Stomach (tissue), 9 donors: ENCODE results near the gene ATXN10. TPM values are rescaled to one million over a fixed set of nuclear protein-coding genes. Genes with fewer than 3 reads are reported as not detected.

Experiments used
- DNase-seq, 2 donors: peaks; one replicate each; pipeline versions ENCODE4 v3.0.0 to v3.0.0-alpha.2; 2013 to 2019
- H3K27ac ChIP-seq, 5 donors: fragments of 200-600 bp in 4 of 5; sonication (generic) in 4 of 5; one replicate each; pipeline ENCODE4 v1.5.1; 2013 to 2019; ENCODE audit warnings: mild to moderate bottlenecking in 1 of 5, moderate library complexity in 1 of 5
- H3K27me3 ChIP-seq, 3 donors: fragments of 200-600 bp; sonication (generic); one replicate each; pipeline ENCODE4 v1.5.1; 2017 to 2019; ENCODE audit warnings: mixed run types in 1 of 3
- H3K36me3 ChIP-seq, 4 donors: fragments of 200-600 bp; sonication (generic); 1 replicate in 3 of 4; 2 replicates in 1 of 4; pipeline ENCODE4 v1.5.1; 2016 to 2019
- H3K4me1 ChIP-seq, 4 donors: fragments of 200-600 bp; sonication (generic); one replicate each; pipeline ENCODE4 v1.5.1; 2016 to 2019
- H3K4me3 ChIP-seq, 4 donors: fragments of 200-600 bp; sonication (generic) in 3 of 4; one replicate each; pipeline ENCODE4 v1.5.1; 2016 to 2019; ENCODE audit warnings: mild to moderate bottlenecking in 1 of 4
- H3K9me3 ChIP-seq, 4 donors: fragments of 200-600 bp; sonication (generic); one replicate each; pipeline ENCODE4 v1.5.1; 2016 to 2019
- EP300 ChIP-seq: sonication (generic); formaldehyde crosslinking; IDR thresholded peaks from one replicate; pipeline ENCODE4 v1.6.1; 2017; ENCODE audit warnings: antibody characterized with exemption
- POLR2A ChIP-seq, 4 donors: fragments of 450-650 bp; IDR thresholded peaks; one replicate each; pipeline ENCODE4 v1.6.1; 2016; ENCODE audit warnings: antibody characterized with exemption in 4 of 4, control low read depth in 2 of 4, mild to moderate bottlenecking in 1 of 4, moderate library complexity in 1 of 4
- POLR2AphosphoS5 ChIP-seq, 3 donors: sonication (generic); formaldehyde crosslinking; IDR thresholded peaks; one replicate each; pipeline ENCODE4 v1.6.1; 2016; ENCODE audit warnings: antibody characterized with exemption in 3 of 3
- WGBS, 5 donors: extraction: QIAGEN DNeasy Blood & Tissue Kit in 3 of 5; methylation state at CpG; one replicate each; pipeline versions ENCODE4 v1.1.5 to v1.1.7; 2013 to 2018; 5-methylcytosine and 5-hydroxymethylcytosine counted together
- intact Hi-C: fragments of 100-400 bp; cut with DNase I; formaldehyde crosslinking; loops from one replicate; pipeline ENCODE4 v1.15.1; 2023; ENCODE audit warnings: low total_unique reads
- polyA plus RNA-seq, 3 donors: library from polyadenylated mRNA; stranded (reverse); fragments of 200-250 nt; gene quantifications; one replicate each; pipeline ENCODE4 v1.2.3, GENCODE V29; 2013
- total RNA-seq, 5 donors: library from RNA; depleted of rRNA; stranded (reverse); fragments of >200 nt; gene quantifications; one replicate each; pipeline versions ENCODE4 v1.1.0 to v1.2.3, GENCODE V29; 2014 to 2016
- TF ChIP-seq, protein P1 (sequence below), 7 experiments: fragments of 450-650 bp in 4 of 7; fragments of 200-600 bp in 3 of 7; sonication (generic) in 3 of 7; IDR thresholded peaks; one replicate each; pipeline ENCODE4 v1.5.1; 2016 to 2019; ENCODE audit warnings: antibody characterized with exemption in 7 of 7, control low read depth in 2 of 7, mild to moderate bottlenecking in 1 of 7
- donor health status: healthy with polysubstance abuse.
- donor health status: Bipolar disorder and iron deficiency.
- donor health status: healthy.

Gene ATXN10
- total and polyA plus RNA-seq, 8 donors: 36.5 to 171 (median 89.4) TPM

GRCh38 chr22:45670981-45671782, 452 bp upstream of the ATXN10 start:
- Histone ChIP-seq H3K27ac (peak overlapping the region; percentile 76 to 92 (median 87)), H3K36me3 (no peaks in the 10 kb centered on the region), H3K9me3 (peaks cover 0 to 6% (median 0%) of the 10 kb centered on the region in 4 donors), H3K4me3 (peak overlapping the region; percentile 76 to 83 (median 82)), H3K27me3 (no peaks in the 10 kb centered on the region), H3K4me1 (peaks cover 20 to 45% (median 36%) of the 10 kb centered on the region in 4 donors)
- TF ChIP-seq POLR2A (IDR thresholded peaks at IDR 0.05): no peak
- TF ChIP-seq POLR2AphosphoS5 (IDR thresholded peaks at IDR 0.05): no peak
- TF ChIP-seq, protein P1, sequence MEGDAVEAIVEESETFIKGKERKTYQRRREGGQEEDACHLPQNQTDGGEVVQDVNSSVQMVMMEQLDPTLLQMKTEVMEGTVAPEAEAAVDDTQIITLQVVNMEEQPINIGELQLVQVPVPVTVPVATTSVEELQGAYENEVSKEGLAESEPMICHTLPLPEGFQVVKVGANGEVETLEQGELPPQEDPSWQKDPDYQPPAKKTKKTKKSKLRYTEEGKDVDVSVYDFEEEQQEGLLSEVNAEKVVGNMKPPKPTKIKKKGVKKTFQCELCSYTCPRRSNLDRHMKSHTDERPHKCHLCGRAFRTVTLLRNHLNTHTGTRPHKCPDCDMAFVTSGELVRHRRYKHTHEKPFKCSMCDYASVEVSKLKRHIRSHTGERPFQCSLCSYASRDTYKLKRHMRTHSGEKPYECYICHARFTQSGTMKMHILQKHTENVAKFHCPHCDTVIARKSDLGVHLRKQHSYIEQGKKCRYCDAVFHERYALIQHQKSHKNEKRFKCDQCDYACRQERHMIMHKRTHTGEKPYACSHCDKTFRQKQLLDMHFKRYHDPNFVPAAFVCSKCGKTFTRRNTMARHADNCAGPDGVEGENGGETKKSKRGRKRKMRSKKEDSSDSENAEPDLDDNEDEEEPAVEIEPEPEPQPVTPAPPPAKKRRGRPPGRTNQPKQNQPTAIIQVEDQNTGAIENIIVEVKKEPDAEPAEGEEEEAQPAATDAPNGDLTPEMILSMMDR (IDR thresholded peaks at IDR 0.05): no peak
- no peak for TF ChIP-seq EP300
- DNase-seq: peak in 1 of 2 donors; percentile 45
- 5 to 9% (median 7%) methylated on average over 29 to 32 of the region's 32 CpGs for WGBS, 5 donors
- intact Hi-C loops: no loop called here

- intact Hi-C loops: no loop called here
- H3K27ac ChIP-seq: peak overlapping the region; percentile 76 to 92 (median 87)
Observed at GRCh38 chr22:45672564-45673481, 1.2 kb downstream of the ATXN10 start.

GRCh38 chr22:45673482-45674175, 2.0 kb downstream of the ATXN10 start:
- Histone ChIP-seq H3K4me1 (peaks cover 20 to 60% (median 45%) of the 10 kb centered on the region in 4 donors), H3K9me3 (no peaks in the 10 kb centered on the region), H3K4me3 (peak overlapping the region in 2 of 4 donors; percentile 76 to 83), H3K27ac (no peak overlapping the region), H3K36me3 (peaks cover 0 to 3% (median 0%) of the 10 kb centered on the region in 4 donors), H3K27me3 (no peaks in the 10 kb centered on the region)
- WGBS, 5 donors: 81 to 89% (median 85%) methylated on average over 10 of the region's 10 CpGs
- no peak for TF ChIP-seq POLR2A (IDR thresholded peaks at IDR 0.05)
- TF ChIP-seq POLR2AphosphoS5 (IDR thresholded peaks at IDR 0.05): no peak
- TF ChIP-seq, protein P1 (IDR thresholded peaks at IDR 0.05): no peak
- no peak for TF ChIP-seq EP300
- no peak for DNase-seq
- intact Hi-C loops: no loop called here

More at GRCh38 chr22:45672564-45673481, 1.2 kb downstream of the ATXN10 start:
- TF ChIP-seq POLR2A (IDR thresholded peaks at IDR 0.05) (no peak), EP300 (no peak), POLR2AphosphoS5 (IDR thresholded peaks at IDR 0.05) (no peak)
- TF ChIP-seq, protein P1 (IDR thresholded peaks at IDR 0.05): no peak
- Histone ChIP-seq H3K4me1 (peaks cover 20 to 59% (median 44%) of the 10 kb centered on the region in 4 donors), H3K9me3 (no peaks in the 10 kb centered on the region), H3K4me3 (peak overlapping the region; percentile 76 to 83 (median 82)), H3K36me3 (peaks cover 0 to 3% (median 0%) of the 10 kb centered on the region in 4 donors), H3K27me3 (no peaks in the 10 kb centered on the region)
- no peak for DNase-seq
- 17 to 32% (median 20%) methylated on average over 8 to 14 of the region's 14 CpGs for WGBS, 5 donors
